Fibroblast of lung (primary cell): ENCODE data around the gene SPPL2A.

ENCODE experiments used
- CTCF ChIP-seq, 2 donors: IDR thresholded peaks in 1 of 2; conservative IDR thresholded peaks in 1 of 2; 1 replicate in 1 of 2; 2 replicates in 1 of 2; pipeline ENCODE4 v1.5.1; 2011 to 2012; ENCODE audit warnings: low read length in 2 of 2, control low read depth in 1 of 2, inconsistent platforms in 1 of 2, low read depth in 1 of 2, mild to moderate bottlenecking in 1 of 2
- EZH2 ChIP-seq: IDR thresholded peaks from 2 replicates; pipeline ENCODE4 v1.5.1; 2012; ENCODE audit warnings: low read length, control low read depth, mild to moderate bottlenecking; ENCODE audit errors: missing control alignments

DNA sequence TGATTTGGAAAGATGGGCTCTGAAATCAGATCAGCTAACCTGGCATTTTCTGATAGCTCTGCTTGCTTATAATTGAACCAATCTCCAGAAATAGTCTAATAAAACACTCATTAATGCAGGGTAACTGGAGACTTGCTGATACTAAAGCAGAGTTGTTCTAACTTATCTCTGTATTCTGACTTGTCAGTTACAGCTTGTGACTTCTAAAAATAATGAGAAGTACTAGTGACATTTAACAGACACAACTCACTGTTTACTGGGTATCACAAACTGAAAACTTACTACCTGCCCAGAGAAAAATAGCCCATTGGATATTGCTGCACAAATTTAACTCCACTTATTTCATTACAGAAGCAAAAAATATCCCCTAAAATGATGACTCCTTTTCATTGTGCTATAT, 54.9 kb downstream of the SPPL2A start:
- TF ChIP-seq CTCF (conservative IDR thresholded peaks at IDR 0.05 in 1 of 2, IDR thresholded peaks at IDR 0.05 in 1 of 2; ENCODE audit: low read depth in 1 of 2, low read length in 2 of 2) (no peak), EZH2 (no peak)
